Liver (tissue), 9 donors: Measurements from ENCODE around the gene PRAC1. TPM values are rescaled to one million over a fixed set of nuclear protein-coding genes. Genes with fewer than 3 reads are reported as not detected.

Experiments used
- DNase-seq: peaks from one replicate; pipeline ENCODE4 v3.0.0-alpha.2; 2017; ENCODE audit warnings: low spot score
- H3K27ac ChIP-seq, 2 donors: one replicate each; pipeline ENCODE4 v1.7.0; 2013; ENCODE audit warnings: inconsistent platforms in 2 of 2, low read length in 2 of 2, control low read depth in 1 of 2, low read depth in 1 of 2, mild to moderate bottlenecking in 1 of 2
- H3K27me3 ChIP-seq, 4 donors: one replicate each; pipeline versions ENCODE4 v1.6.1 to v1.7.0; 2013; ENCODE audit warnings: low read length in 3 of 4, inconsistent platforms in 1 of 4, mild to moderate bottlenecking in 1 of 4, moderate library complexity in 1 of 4; ENCODE audit not compliant: control insufficient read depth in 4 of 4, insufficient read depth in 4 of 4
- H3K36me3 ChIP-seq, 4 donors: one replicate each; pipeline versions ENCODE4 v1.6.1 to v1.7.0; 2013; ENCODE audit warnings: low read length in 3 of 4, mild to moderate bottlenecking in 3 of 4, low read depth in 1 of 4, moderate library complexity in 1 of 4; ENCODE audit not compliant: control insufficient read depth in 4 of 4, insufficient read depth in 3 of 4
- H3K4me1 ChIP-seq, 4 donors: one replicate each; pipeline versions ENCODE4 v1.6.1 to v1.7.0; 2013; ENCODE audit warnings: low read length in 3 of 4, mild to moderate bottlenecking in 3 of 4, moderate library complexity in 1 of 4; ENCODE audit not compliant: control insufficient read depth in 4 of 4, insufficient read depth in 4 of 4
- H3K4me3 ChIP-seq, 3 donors: one replicate each; pipeline versions ENCODE4 v1.6.1 to v1.7.0; 2013; ENCODE audit warnings: low read length in 3 of 3, control low read depth in 1 of 3, low read depth in 1 of 3, mild to moderate bottlenecking in 1 of 3
- H3K9ac ChIP-seq, 2 donors: one replicate each; pipeline ENCODE4 v1.7.0; 2013; ENCODE audit warnings: low read length in 2 of 2, mild to moderate bottlenecking in 2 of 2, moderate library complexity in 2 of 2, control low read depth in 1 of 2, low read depth in 1 of 2
- H3K9me3 ChIP-seq, 4 donors: one replicate each; pipeline versions ENCODE4 v1.6.1 to v1.7.0; 2013; ENCODE audit warnings: low read length in 3 of 4; ENCODE audit not compliant: control insufficient read depth in 4 of 4
- EGR1 ChIP-seq, 2 donors: IDR thresholded peaks; 2 replicates each; pipeline ENCODE4 v1.6.1; 2016 to 2018; ENCODE audit warnings: antibody characterized with exemption in 2 of 2, low read depth in 2 of 2
- FOXA1 ChIP-seq: IDR thresholded peaks from 2 replicates; pipeline ENCODE4 v1.6.1; 2016; ENCODE audit warnings: antibody characterized with exemption
- FOXA2 ChIP-seq: IDR thresholded peaks from 2 replicates; pipeline ENCODE4 v1.6.1; 2016; ENCODE audit warnings: antibody characterized with exemption
- GABPA ChIP-seq, 2 donors: IDR thresholded peaks in 1 of 2; conservative IDR thresholded peaks in 1 of 2; 2 replicates each; pipeline ENCODE4 v1.6.1; 2016; ENCODE audit warnings: antibody characterized with exemption in 2 of 2, mild to moderate bottlenecking in 1 of 2, moderate library complexity in 1 of 2
- HNF4G ChIP-seq: IDR thresholded peaks from 2 replicates; pipeline ENCODE4 v1.6.1; 2016; ENCODE audit warnings: antibody characterized with exemption
- JUND ChIP-seq, 2 donors: IDR thresholded peaks; 2 replicates each; pipeline ENCODE4 v1.6.1; 2016; ENCODE audit warnings: antibody characterized with exemption in 2 of 2
- NR2F2 ChIP-seq: IDR thresholded peaks from 2 replicates; pipeline ENCODE4 v1.6.1; 2016; ENCODE audit warnings: antibody characterized with exemption
- RAD21 ChIP-seq, 2 donors: IDR thresholded peaks; 2 replicates each; pipeline ENCODE4 v1.6.1; 2016; ENCODE audit warnings: antibody characterized with exemption in 2 of 2, mild to moderate bottlenecking in 2 of 2
- RXRA ChIP-seq, 2 donors: IDR thresholded peaks; 2 replicates each; pipeline ENCODE4 v1.6.1; 2017 to 2018; ENCODE audit warnings: antibody characterized with exemption in 2 of 2, mild to moderate bottlenecking in 1 of 2
- SP1 ChIP-seq: IDR thresholded peaks from 2 replicates; pipeline ENCODE4 v1.6.1; 2018; ENCODE audit warnings: antibody characterized with exemption, mild to moderate bottlenecking
- TAF1 ChIP-seq: conservative IDR thresholded peaks from 2 replicates; pipeline ENCODE4 v1.6.1; 2016; ENCODE audit warnings: antibody characterized with exemption, mild to moderate bottlenecking
- WGBS: extraction: QIAGEN DNeasy Blood & Tissue Kit; methylation state at CpG from one replicate; pipeline ENCODE4 v1.1.7; 2013; 5-methylcytosine and 5-hydroxymethylcytosine counted together
- polyA plus RNA-seq, 2 donors: library from polyadenylated mRNA; stranded (reverse) in 1 of 2; unstranded in 1 of 2; fragments of 200-250 nt in 1 of 2; fragments of >200 nt in 1 of 2; fragmentation: Nextera tagmentation in 1 of 2; extraction: Ambion mirVana in 1 of 2; gene quantifications; one replicate each; pipeline versions ENCODE4 v1.2.1 to v1.2.3, GENCODE V29; 2013 to 2015
- total RNA-seq, 2 donors: library from RNA; depleted of rRNA; stranded (reverse); fragments of >200 nt; gene quantifications; one replicate each; pipeline ENCODE4 v1.2.3, GENCODE V29; 2014
- TF ChIP-seq, protein P1 (sequence below): IDR thresholded peaks from 2 replicates; pipeline ENCODE4 v1.6.1; 2016; ENCODE audit warnings: antibody characterized with exemption, mild to moderate bottlenecking
- TF ChIP-seq, protein P2 (sequence below): IDR thresholded peaks from 2 replicates; pipeline ENCODE4 v1.6.1; 2016; ENCODE audit warnings: antibody characterized with exemption
- TF ChIP-seq, protein P3 (sequence below): IDR thresholded peaks from 2 replicates; pipeline ENCODE4 v1.6.1; 2016; ENCODE audit warnings: antibody characterized with exemption
- TF ChIP-seq, protein P4 (sequence below): fragments of 150-350 bp; IDR thresholded peaks from 2 replicates; pipeline ENCODE4 v1.5.1; 2017; ENCODE audit warnings: improper control_type of control experiment, low read depth, low read length; ENCODE audit not compliant: missing input control
- TF ChIP-seq, protein P5 (sequence below): IDR thresholded peaks from 2 replicates; pipeline ENCODE4 v1.6.1; 2016; ENCODE audit warnings: antibody characterized with exemption
- donor health status: healthy.
- donor health status: healthy.
- donor health status: healthy.
- donor health status: healthy.
- donor health status: healthy.

The PRAC1 gene
- total and polyA plus RNA-seq, 4 donors: not detected

DNA sequence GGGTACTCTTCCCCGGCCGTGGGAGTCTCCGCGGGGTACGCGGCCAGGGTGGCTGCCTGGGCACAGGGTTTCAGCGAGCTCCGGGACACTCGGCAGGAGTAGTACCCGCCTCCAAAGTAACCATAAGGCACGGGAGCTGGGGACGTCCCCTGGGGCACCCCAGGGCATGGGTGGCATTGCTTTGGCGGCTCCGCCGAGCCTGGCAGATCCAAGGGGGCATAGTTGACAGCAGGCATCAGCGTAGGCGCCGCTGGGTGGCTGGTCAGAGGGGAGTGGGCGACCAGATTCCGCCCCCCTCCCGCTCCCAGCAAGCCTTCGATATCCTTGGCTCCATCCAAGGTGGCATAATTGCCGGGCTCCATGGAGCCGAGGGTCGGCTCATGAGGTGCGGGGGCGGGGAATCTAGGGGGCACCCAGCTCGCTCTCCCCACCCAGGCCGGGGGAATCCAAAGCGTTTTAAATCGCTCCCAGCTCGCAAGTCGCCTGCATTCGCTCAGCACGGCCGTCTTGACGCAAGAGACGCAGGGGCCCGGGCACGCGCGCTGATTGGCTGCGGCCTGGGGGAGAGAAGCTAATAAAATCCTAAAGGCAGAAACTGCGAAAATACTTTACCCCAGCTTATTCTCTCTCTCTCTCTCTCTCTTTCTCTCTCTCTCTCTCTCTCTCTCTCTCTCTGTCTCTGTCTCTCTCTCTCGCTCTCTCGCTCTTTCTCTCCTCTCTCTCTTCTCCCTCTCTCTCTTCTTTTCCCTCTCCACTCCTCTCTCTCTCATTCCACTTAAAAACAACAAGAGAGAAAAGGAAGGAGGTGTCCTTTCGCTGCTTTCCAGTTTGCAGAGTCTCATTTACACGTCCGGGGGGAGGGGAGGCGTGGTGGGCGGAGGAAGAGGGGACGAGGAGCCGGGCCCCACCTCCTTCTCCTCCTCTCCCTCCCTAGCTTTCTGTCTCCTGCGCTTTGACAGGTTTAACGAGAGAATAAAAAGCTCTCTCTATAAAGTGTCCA lies 6.2 kb upstream of the PRAC1 start, which contains the start of gene HOXB13:
Gene HOXB13, minus strand, starts transcription at position 519 of the 1,000 bp plus-strand sequence. Its CDS starts 157 bp downstream, at position 362.
- no peak for DNase-seq
- Histone ChIP-seq H3K27me3 (peaks cover 3 to 48% (median 26%) of the 10 kb centered on the region in 4 donors), H3K9me3 (no peaks in the 10 kb centered on the region), H3K9ac (no peak within 1 kb of the TSS), H3K4me3 (no peak within 1 kb of the TSS), H3K4me1 (peaks cover 0 to 20% (median 7%) of the 10 kb centered on the region in 4 donors), H3K36me3 (peaks cover 0 to 2% (median 0%) of the 10 kb centered on the region in 4 donors), H3K27ac (no peak within 1 kb of the TSS)
- WGBS: 4% methylated on average over 55 of the region's 55 CpGs
- TF ChIP-seq, protein P1, sequence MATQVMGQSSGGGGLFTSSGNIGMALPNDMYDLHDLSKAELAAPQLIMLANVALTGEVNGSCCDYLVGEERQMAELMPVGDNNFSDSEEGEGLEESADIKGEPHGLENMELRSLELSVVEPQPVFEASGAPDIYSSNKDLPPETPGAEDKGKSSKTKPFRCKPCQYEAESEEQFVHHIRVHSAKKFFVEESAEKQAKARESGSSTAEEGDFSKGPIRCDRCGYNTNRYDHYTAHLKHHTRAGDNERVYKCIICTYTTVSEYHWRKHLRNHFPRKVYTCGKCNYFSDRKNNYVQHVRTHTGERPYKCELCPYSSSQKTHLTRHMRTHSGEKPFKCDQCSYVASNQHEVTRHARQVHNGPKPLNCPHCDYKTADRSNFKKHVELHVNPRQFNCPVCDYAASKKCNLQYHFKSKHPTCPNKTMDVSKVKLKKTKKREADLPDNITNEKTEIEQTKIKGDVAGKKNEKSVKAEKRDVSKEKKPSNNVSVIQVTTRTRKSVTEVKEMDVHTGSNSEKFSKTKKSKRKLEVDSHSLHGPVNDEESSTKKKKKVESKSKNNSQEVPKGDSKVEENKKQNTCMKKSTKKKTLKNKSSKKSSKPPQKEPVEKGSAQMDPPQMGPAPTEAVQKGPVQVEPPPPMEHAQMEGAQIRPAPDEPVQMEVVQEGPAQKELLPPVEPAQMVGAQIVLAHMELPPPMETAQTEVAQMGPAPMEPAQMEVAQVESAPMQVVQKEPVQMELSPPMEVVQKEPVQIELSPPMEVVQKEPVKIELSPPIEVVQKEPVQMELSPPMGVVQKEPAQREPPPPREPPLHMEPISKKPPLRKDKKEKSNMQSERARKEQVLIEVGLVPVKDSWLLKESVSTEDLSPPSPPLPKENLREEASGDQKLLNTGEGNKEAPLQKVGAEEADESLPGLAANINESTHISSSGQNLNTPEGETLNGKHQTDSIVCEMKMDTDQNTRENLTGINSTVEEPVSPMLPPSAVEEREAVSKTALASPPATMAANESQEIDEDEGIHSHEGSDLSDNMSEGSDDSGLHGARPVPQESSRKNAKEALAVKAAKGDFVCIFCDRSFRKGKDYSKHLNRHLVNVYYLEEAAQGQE: no peak

DNA sequence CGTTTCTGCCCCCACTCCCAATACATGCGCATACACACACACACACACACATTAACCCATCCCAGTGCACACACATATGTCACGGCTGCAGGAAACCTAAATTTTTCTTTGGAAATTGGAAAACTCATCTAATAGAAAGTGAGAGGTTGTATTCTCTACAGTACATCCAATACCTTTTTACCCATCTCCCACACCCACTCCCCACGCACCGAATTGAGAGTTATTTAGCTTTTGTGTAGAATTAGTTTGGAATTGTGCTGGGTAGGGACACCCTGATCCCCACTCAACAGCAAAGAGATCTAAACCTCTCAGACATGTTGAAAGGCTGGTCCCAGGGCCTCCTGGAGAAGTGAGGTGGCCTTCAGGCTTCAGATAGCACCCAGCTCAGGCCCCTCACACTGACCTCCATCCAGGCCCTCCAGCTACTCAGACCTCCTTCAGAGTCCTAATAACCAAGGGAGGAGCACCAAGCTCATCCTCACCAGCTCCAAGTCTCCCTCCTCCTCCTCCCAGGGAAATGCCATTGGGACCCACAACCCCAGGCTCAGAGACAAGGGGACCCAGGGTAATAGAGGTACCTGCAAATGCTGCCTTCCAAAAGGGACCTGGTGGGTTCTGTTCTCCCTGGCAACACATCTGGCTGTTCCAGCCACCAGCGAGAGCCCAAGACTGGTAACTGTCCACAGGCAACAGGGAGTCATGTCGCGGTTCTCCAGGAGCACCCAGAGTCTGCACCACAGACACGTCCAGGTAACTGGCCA lies 5.3 kb upstream of the PRAC1 start:
- WGBS: 27% methylated on average over 9 of the region's 9 CpGs
- no peak overlapping the region for H3K27ac ChIP-seq
- no peak for TF ChIP-seq NR2F2
- TF ChIP-seq, protein P2, sequence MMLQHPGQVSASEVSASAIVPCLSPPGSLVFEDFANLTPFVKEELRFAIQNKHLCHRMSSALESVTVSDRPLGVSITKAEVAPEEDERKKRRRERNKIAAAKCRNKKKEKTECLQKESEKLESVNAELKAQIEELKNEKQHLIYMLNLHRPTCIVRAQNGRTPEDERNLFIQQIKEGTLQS: no peak
- no peak for TF ChIP-seq SP1
- TF ChIP-seq GABPA (IDR thresholded peaks at IDR 0.05 in 1 of 2, conservative IDR thresholded peaks at IDR 0.05 in 1 of 2): no peak
- TF ChIP-seq FOXA1: no peak
- TF ChIP-seq JUND (IDR thresholded peaks at IDR 0.05): no peak
- no peak for TF ChIP-seq RAD21 (IDR thresholded peaks at IDR 0.05)
- peaks cover 0 to 46% (median 25%) of the 10 kb centered on the region in 4 donors for H3K27me3 ChIP-seq
- no peak overlapping the region for H3K4me3 ChIP-seq
- no peak for DNase-seq
- peaks cover 0 to 2% (median 0%) of the 10 kb centered on the region in 4 donors for H3K36me3 ChIP-seq
- H3K4me1 ChIP-seq: peaks cover 1 to 24% (median 6%) of the 10 kb centered on the region in 4 donors
- H3K9me3 ChIP-seq: no peaks in the 10 kb centered on the region
- H3K9ac ChIP-seq: no peak overlapping the region

DNA sequence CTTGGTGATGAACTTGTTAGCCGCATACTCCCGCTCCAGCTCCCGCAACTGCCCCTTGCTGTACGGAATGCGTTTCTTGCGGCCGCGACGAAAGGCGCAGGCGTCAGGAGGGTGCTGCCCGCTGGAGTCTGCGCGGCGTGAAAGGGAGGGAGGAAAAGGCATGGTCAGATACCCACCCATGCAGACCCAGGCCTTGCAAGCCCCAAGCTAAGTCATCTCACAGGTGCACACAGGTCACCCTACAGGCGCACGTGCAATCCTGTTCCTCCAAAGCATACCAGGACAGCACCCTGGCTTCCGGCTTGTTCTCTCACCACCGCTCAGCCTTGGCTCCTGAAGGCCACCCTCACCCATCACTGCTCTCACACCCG lies 4.6 kb upstream of the PRAC1 start:
- H3K27me3 ChIP-seq: peaks cover 0 to 46% (median 25%) of the 10 kb centered on the region in 4 donors
- H3K36me3 ChIP-seq: no peaks in the 10 kb centered on the region
- no peak overlapping the region for H3K27ac ChIP-seq
- WGBS: 22% methylated on average over 20 of the region's 20 CpGs
- no peaks in the 10 kb centered on the region for H3K9me3 ChIP-seq
- peaks cover 1 to 24% (median 6%) of the 10 kb centered on the region in 4 donors for H3K4me1 ChIP-seq
- no peak overlapping the region for H3K9ac ChIP-seq
- H3K4me3 ChIP-seq: no peak overlapping the region
- DNase-seq: no peak
- TF ChIP-seq JUND (IDR thresholded peaks at IDR 0.05): no peak
- no peak for TF ChIP-seq FOXA1
- TF ChIP-seq, protein P3, sequence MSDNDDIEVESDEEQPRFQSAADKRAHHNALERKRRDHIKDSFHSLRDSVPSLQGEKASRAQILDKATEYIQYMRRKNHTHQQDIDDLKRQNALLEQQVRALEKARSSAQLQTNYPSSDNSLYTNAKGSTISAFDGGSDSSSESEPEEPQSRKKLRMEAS: no peak
- no peak for TF ChIP-seq GABPA (IDR thresholded peaks at IDR 0.05 in 1 of 2, conservative IDR thresholded peaks at IDR 0.05 in 1 of 2)
- no peak for TF ChIP-seq EGR1 (IDR thresholded peaks at IDR 0.05; ENCODE audit: low read depth in 2 of 2)
- TF ChIP-seq RXRA (IDR thresholded peaks at IDR 0.05): no peak
- TF ChIP-seq, protein P2: no peak
- TF ChIP-seq HNF4G: no peak
- no peak for TF ChIP-seq FOXA2
- TF ChIP-seq, protein P4, sequence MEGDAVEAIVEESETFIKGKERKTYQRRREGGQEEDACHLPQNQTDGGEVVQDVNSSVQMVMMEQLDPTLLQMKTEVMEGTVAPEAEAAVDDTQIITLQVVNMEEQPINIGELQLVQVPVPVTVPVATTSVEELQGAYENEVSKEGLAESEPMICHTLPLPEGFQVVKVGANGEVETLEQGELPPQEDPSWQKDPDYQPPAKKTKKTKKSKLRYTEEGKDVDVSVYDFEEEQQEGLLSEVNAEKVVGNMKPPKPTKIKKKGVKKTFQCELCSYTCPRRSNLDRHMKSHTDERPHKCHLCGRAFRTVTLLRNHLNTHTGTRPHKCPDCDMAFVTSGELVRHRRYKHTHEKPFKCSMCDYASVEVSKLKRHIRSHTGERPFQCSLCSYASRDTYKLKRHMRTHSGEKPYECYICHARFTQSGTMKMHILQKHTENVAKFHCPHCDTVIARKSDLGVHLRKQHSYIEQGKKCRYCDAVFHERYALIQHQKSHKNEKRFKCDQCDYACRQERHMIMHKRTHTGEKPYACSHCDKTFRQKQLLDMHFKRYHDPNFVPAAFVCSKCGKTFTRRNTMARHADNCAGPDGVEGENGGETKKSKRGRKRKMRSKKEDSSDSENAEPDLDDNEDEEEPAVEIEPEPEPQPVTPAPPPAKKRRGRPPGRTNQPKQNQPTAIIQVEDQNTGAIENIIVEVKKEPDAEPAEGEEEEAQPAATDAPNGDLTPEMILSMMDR: no peak
- no peak for TF ChIP-seq TAF1
- TF ChIP-seq, protein P5, sequence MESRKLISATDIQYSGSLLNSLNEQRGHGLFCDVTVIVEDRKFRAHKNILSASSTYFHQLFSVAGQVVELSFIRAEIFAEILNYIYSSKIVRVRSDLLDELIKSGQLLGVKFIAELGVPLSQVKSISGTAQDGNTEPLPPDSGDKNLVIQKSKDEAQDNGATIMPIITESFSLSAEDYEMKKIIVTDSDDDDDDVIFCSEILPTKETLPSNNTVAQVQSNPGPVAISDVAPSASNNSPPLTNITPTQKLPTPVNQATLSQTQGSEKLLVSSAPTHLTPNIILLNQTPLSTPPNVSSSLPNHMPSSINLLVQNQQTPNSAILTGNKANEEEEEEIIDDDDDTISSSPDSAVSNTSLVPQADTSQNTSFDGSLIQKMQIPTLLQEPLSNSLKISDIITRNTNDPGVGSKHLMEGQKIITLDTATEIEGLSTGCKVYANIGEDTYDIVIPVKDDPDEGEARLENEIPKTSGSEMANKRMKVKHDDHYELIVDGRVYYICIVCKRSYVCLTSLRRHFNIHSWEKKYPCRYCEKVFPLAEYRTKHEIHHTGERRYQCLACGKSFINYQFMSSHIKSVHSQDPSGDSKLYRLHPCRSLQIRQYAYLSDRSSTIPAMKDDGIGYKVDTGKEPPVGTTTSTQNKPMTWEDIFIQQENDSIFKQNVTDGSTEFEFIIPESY: no peak
- no peak for TF ChIP-seq SP1
